ENCODE measurements around the gene CACNA2D4.

CACNA2D4 gene

DNA sequence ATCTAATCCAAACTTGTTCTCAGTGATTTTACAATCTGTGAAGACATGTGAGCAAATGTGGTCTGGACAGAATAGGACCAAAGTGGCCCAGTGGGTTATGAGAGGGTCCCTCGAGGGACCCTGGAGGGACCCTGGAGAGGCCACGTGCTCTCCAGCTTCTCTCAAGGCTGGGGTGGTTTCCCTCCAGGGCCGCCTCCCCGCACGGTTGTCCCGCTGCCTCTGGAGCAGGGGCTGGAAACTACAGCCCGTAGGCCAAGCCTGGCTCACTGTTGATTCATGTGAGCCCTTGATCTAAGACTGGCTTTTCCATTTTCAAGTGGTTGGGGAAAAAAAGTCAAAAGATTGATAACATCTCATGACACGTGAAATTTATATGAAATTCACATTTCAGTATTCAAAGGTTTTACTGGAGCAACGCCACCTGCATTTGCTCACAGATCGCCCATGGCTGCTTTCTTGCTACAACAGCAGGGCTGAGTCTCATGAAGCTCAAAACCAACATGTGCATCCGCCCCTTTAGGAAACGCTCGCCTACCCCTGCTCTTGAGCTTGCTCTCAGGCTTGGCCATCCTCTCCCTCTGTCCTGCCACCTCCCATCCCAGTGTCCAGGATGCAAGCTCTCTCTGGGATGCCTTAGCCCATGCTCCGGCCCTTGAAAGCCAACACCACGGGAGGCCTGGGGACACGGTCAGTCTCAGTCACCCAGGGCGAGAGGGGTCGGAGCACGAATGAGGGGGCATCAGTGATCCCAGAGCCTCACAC, 110.2 kb downstream of the CACNA2D4 start:
- POLR2A ChIA-PET, result no interaction called here
- no peak for DNase-seq (ENCODE audit: extremely low spot score)
- TF ChIP-seq CTBP1 (IDR thresholded peaks at IDR 0.05; ENCODE audit: borderline replicate concordance) (no peak), BHLHE40 (IDR thresholded peaks at IDR 0.05; ENCODE audit: borderline replicate concordance) (no peak), L3MBTL2 (conservative IDR thresholded peaks at IDR 0.05) (no peak), NFRKB (IDR thresholded peaks at IDR 0.05) (no peak), TARDBP (IDR thresholded peaks at IDR 0.05) (no peak), ARNT (IDR thresholded peaks at IDR 0.05) (no peak), FOXK2 (IDR thresholded peaks at IDR 0.05) (no peak), LEF1 (IDR thresholded peaks at IDR 0.05; ENCODE audit: borderline replicate concordance) (no peak), FOXA1 (IDR thresholded peaks at IDR 0.05) (no peak), SUZ12 (IDR thresholded peaks at IDR 0.05) (no peak), ZNF384 (IDR thresholded peaks at IDR 0.05) (no peak), ELF4 (IDR thresholded peaks at IDR 0.05) (no peak)
- TF ChIP-seq, protein P1, sequence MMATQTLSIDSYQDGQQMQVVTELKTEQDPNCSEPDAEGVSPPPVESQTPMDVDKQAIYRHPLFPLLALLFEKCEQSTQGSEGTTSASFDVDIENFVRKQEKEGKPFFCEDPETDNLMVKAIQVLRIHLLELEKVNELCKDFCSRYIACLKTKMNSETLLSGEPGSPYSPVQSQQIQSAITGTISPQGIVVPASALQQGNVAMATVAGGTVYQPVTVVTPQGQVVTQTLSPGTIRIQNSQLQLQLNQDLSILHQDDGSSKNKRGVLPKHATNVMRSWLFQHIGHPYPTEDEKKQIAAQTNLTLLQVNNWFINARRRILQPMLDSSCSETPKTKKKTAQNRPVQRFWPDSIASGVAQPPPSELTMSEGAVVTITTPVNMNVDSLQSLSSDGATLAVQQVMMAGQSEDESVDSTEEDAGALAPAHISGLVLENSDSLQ (IDR thresholded peaks at IDR 0.05), result no peak
- CTCF ChIA-PET, result interaction anchor here (1.1 kb wide), 1 partner anchor 174 kb away, joined by 3 read pairs; no protein-coding TSS in a partner anchor

DNA sequence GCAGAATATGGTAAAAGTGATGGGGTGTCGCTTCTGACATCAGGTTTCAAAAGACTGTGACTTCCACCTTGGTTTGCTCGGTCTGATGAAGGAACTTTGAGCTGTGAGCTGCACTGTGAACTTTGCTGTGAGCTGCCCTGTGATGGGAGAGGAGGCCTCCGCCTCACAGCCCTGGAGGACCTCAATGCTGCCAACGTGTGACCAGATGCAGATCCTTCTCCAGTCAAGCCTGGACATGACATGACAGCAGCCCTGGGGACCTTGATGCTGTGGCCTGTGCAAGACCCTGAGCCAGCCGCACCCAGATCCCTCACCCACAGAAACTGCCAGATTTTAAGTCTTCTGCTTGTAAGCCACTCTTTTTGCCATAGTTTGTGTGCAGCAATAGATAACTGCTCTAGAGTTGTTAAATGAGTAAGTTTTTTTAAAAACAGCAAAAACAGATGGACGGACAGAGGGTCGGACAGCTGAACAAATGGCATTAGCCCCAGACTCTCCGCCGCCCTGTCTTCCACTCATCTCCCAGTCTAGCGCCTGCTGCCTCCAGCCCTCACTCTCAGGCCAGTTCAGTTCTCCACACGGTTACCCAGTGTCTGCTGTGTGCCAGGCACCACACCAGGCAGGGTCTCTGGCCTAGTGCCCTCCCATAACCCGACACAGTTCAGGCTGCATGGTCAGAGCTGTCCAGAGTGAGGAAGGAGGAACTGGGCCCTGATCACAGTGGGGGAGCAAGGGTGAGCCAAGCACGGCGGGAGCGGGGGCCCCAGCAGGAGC, 111.2 kb downstream of the CACNA2D4 start:
- ChIA-PET CTCF (no interaction called here), POLR2A (interaction anchor here (1.5 kb wide), 1 partner anchor 8 kb away, joined by 3 read pairs; no protein-coding TSS in a partner anchor)
- TF ChIP-seq FOXM1 (IDR thresholded peaks at IDR 0.05; ENCODE audit: borderline replicate concordance), result no peak
- no peak for TF ChIP-seq CTBP1 (IDR thresholded peaks at IDR 0.05; ENCODE audit: borderline replicate concordance)
- TF ChIP-seq FOXA1 (IDR thresholded peaks at IDR 0.05), result no peak
- no peak for TF ChIP-seq SUZ12 (IDR thresholded peaks at IDR 0.05)
- TF ChIP-seq ELF4 (IDR thresholded peaks at IDR 0.05), result no peak
- no peak for TF ChIP-seq LEF1 (IDR thresholded peaks at IDR 0.05; ENCODE audit: borderline replicate concordance)
- TF ChIP-seq, protein P1 (IDR thresholded peaks at IDR 0.05), result no peak
- no peak for TF ChIP-seq L3MBTL2 (conservative IDR thresholded peaks at IDR 0.05)
- no peak for DNase-seq (ENCODE audit: extremely low spot score)

DNA sequence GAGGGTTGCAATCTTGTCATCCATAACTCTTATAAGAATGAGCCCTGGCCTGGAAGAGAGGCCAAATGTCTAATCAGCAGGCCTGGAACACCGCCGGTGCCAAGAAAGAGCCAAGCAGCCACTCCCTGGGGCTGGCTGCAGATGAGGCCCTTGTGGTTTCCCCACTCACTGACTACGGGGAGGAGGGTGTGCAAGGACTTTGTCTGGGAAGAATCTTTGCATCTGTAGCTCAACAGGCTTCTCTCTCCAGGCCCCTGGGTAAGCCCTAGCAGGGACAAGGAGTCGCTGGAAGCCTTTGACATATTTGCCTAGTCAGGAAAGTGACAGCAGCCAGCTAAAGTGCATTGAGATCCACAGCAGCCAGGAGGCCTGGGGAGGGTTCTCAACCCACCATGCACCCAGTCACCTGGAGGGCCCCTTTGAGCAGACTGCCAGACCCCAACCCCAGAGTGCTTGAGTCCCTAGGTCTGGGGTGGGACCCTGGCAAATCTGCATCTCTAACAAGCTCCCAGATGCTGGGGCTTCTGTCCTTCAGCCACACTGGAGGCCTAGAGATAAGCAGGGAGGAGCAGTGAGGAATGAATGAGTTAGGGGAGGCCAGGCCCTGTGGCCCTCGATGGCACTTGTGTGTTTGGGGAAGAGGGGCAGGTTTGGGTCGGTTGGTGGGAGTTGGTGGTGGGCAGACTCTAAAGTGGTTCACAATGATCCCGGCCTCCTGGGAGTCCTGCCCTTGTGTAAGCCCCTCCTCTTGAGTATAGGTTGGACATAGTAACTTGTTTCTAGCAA, 112.0 kb downstream of the CACNA2D4 start:
- CTCF ChIA-PET, result no interaction called here
- no peak for TF ChIP-seq ARNT (IDR thresholded peaks at IDR 0.05)
- TF ChIP-seq SP1 (IDR thresholded peaks at IDR 0.05), result no peak
- TF ChIP-seq BHLHE40 (IDR thresholded peaks at IDR 0.05; ENCODE audit: borderline replicate concordance), result no peak
- no peak for TF ChIP-seq ELF4 (IDR thresholded peaks at IDR 0.05)
- TF ChIP-seq FOXA1 (IDR thresholded peaks at IDR 0.05), result no peak
- TF ChIP-seq LEF1 (IDR thresholded peaks at IDR 0.05; ENCODE audit: borderline replicate concordance), result no peak
- no peak for TF ChIP-seq FOXK2 (IDR thresholded peaks at IDR 0.05)
- no peak for TF ChIP-seq FOXM1 (IDR thresholded peaks at IDR 0.05; ENCODE audit: borderline replicate concordance)
- TF ChIP-seq NFRKB (IDR thresholded peaks at IDR 0.05), result no peak
- POLR2A ChIA-PET, result interaction anchor here (1.5 kb wide), 1 partner anchor 9 kb away, joined by 3 read pairs; no protein-coding TSS in a partner anchor
- DNase-seq (ENCODE audit: extremely low spot score), result no peak

DNA sequence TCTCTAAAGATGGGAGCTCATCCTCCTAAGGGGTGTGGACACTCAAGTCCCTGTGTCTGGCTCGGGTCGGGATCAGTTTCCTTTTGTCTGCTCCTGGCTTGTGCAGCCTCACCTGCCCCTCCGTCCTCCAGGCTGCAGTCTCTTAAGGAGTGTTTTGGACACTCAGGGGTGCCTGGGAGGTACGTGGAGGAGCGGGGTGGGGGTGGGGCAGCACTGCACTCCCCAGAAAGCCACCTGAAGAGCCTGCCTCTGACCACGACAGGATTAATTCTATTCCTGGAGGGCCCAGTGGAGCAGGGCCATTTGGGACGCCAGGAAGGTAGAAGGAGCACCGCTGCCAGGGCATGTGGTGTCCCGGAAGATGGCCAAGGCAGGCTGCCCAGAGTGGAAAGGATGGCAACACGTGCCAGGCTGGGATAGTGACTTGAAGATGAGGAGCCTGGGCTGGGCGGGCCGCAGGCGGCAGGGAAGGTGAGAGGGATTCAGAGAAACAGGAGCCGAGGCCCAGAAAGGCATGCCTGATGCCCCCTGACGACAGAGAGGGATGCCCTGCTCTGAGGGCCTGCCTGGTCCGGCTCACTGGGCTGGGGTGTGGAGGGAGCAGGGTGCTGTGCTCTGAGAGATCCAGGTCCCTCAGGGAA, 112.9 kb downstream of the CACNA2D4 start:
- CTCF ChIA-PET, result no interaction called here
- no peak for DNase-seq (ENCODE audit: extremely low spot score)
- TF ChIP-seq BHLHE40 (IDR thresholded peaks at IDR 0.05; ENCODE audit: borderline replicate concordance) (no peak), CTBP1 (IDR thresholded peaks at IDR 0.05; ENCODE audit: borderline replicate concordance) (no peak), LEF1 (IDR thresholded peaks at IDR 0.05; ENCODE audit: borderline replicate concordance) (no peak), ARNT (IDR thresholded peaks at IDR 0.05) (no peak), FOXM1 (IDR thresholded peaks at IDR 0.05; ENCODE audit: borderline replicate concordance) (no peak), TARDBP (IDR thresholded peaks at IDR 0.05) (no peak), HDGF (IDR thresholded peaks at IDR 0.05; ENCODE audit: borderline replicate concordance) (no peak), ELF4 (IDR thresholded peaks at IDR 0.05) (no peak), NFRKB (IDR thresholded peaks at IDR 0.05) (no peak), FOXK2 (IDR thresholded peaks at IDR 0.05) (no peak), L3MBTL2 (conservative IDR thresholded peaks at IDR 0.05) (no peak), ZNF384 (IDR thresholded peaks at IDR 0.05) (no peak)
- POLR2A ChIA-PET, result no interaction called here

DNA sequence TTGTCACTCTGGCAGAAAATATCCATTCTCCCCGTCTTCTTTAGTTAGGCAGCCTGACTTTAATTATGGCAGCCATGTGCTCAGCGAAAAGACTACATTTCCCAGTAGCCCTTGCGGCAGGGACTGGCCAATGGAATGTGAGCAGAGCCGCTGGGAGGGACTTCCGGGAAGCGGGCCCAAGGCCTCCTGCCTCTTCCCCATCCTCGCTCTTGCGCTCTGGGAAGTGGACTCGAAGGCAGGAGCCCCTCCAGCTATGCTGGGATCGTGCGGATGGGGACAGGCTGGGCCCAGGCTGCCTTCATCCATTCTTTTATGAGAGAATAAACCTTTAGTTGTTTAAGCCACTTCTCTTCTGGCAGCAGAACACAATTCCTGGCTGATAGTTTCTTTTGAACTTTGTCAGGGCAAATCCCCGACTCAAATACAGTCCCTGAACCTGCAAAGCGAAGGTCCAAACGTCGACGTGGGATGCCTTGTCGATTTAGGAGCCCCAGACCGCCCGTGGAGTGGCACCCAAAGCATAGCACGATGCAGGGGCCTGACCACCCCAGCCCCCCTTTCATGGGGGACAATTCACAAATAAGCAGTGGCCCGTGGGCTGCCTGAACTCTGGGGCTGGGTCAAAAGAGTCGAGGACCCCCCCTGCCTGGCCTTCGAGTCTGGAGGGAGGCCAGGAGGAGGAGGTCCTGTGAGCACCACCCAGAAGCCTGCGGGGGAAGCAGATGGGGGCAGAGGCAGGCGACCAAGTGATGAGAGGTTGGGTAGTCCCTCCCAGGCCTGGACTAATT, 113.7 kb downstream of the CACNA2D4 start:
- ChIA-PET POLR2A (interaction anchor here (1.4 kb wide), 1 partner anchor 12 kb away, joined by 4 read pairs; no protein-coding TSS in a partner anchor), CTCF (interaction anchor here (0.9 to 1.3 kb wide), 2 partner anchors 125 to 135 kb away, joined by 3 read pairs; no protein-coding TSS in a partner anchor)
- DNase-seq (ENCODE audit: extremely low spot score), result peak; percentile 92
- TF ChIP-seq ZNF384 (IDR thresholded peaks at IDR 0.05), result no peak
- TF ChIP-seq SP1 (IDR thresholded peaks at IDR 0.05), result no peak
- TF ChIP-seq ELF4 (IDR thresholded peaks at IDR 0.05), result peak; percentile 90
- peak; percentile 97 for TF ChIP-seq L3MBTL2 (conservative IDR thresholded peaks at IDR 0.05)

Measured in HEK293T (cell line).